Right lobe of liver (tissue), 6 donors: ENCODE data around the gene RNPEP. TPM values are rescaled to one million over a fixed set of nuclear protein-coding genes. Genes with fewer than 3 reads are reported as not detected.
"Not testable (repeated sequence)": the region's sequence is repeated elsewhere in the genome, so short reads cannot be mapped to it uniquely, and the experiment has no call there.

Experiments used
- ATAC-seq, 4 donors: fragments of 200-7000 bp; cut with Tn5 transposase; one replicate each; pipeline ENCODE4 v1.9.1; 2020; ENCODE audit warnings: mild to moderate bottlenecking in 4 of 4, moderate library complexity in 4 of 4
- DNase-seq, 3 donors: peaks; one replicate each; pipeline ENCODE4 v3.0.0-alpha.2; 2020
- H3K27ac ChIP-seq, 3 donors: fragments of 200-600 bp; one replicate each; pipeline ENCODE4 v1.8.0; 2022
- H3K27me3 ChIP-seq, 2 donors: fragments of 200-600 bp; one replicate each; pipeline ENCODE4 v1.8.0; 2022
- H3K36me3 ChIP-seq, 4 donors: fragments of 200-600 bp; sonication (generic) in 1 of 4; one replicate each; pipeline versions ENCODE4 v1.5.1 to v1.8.0; 2017 to 2022; ENCODE audit warnings: control low read depth in 1 of 4
- H3K4me1 ChIP-seq, 4 donors: fragments of 200-600 bp; sonication (generic) in 1 of 4; one replicate each; pipeline versions ENCODE4 v1.5.1 to v1.8.0; 2017 to 2022; ENCODE audit warnings: control low read depth in 1 of 4
- H3K4me3 ChIP-seq, 3 donors: fragments of 200-600 bp; one replicate each; pipeline ENCODE4 v1.8.0; 2022
- H3K9me3 ChIP-seq, 4 donors: fragments of 200-600 bp; sonication (generic) in 1 of 4; one replicate each; pipeline versions ENCODE4 v1.5.1 to v1.8.0; 2017 to 2022; ENCODE audit warnings: control low read depth in 1 of 4
- POLR2A ChIP-seq: fragments of 450-650 bp; IDR thresholded peaks from one replicate; pipeline ENCODE4 v1.6.1; 2017; ENCODE audit warnings: antibody characterized with exemption, mild to moderate bottlenecking
- WGBS: methylation state at CpG from one replicate; pipeline ENCODE4 v1.1.6; 2018; ENCODE audit warnings: low coverage, low lambda C conversion rate; ENCODE audit not compliant: insufficient coverage; ENCODE audit errors: missing lambda C conversion rate; 5-methylcytosine and 5-hydroxymethylcytosine counted together
- intact Hi-C, 2 donors: fragments of 100-400 bp; cut with DNase I; formaldehyde crosslinking; loops; one replicate each; pipeline versions ENCODE4 v1.11.2 to v1.14.1; 2022
- total RNA-seq, 6 experiments: library from RNA; depleted of rRNA in 2 of 6; stranded (reverse); fragments of >200 nt in 2 of 6; fragmentation: NEBNext Ultra II Directional in 3 of 6; extraction: Animal tissue kit (Norgen Biotek cat#: 25700) in 3 of 6; gene quantifications; one replicate each; pipeline versions ENCODE4 v1.1.0 to v1.2.4, GENCODE V29; 2016 to 2023
- TF ChIP-seq, protein P1 (sequence below), 4 donors: fragments of 200-600 bp in 3 of 4; fragments of 450-650 bp in 1 of 4; IDR thresholded peaks; one replicate each; pipeline versions ENCODE4 v1.5.1 to v1.8.0; 2016 to 2022; ENCODE audit warnings: antibody characterized with exemption in 4 of 4, mild to moderate bottlenecking in 2 of 4
- donor health status: DM: no; HTN: yes; CAD: no.
- donor health status: DM: no; HTN: no; CAD: no.
- donor health status: DM: no; HTN: no; CAD: no.
- donor health status: DM: no; HTN: yes; CAD: no.
- donor health status: DM: no; HTN: yes; CAD: no.

Gene RNPEP
- total RNA-seq, 6 experiments from 2014 or later: 28.9 to 51.5 (median 41.3) TPM

DNA sequence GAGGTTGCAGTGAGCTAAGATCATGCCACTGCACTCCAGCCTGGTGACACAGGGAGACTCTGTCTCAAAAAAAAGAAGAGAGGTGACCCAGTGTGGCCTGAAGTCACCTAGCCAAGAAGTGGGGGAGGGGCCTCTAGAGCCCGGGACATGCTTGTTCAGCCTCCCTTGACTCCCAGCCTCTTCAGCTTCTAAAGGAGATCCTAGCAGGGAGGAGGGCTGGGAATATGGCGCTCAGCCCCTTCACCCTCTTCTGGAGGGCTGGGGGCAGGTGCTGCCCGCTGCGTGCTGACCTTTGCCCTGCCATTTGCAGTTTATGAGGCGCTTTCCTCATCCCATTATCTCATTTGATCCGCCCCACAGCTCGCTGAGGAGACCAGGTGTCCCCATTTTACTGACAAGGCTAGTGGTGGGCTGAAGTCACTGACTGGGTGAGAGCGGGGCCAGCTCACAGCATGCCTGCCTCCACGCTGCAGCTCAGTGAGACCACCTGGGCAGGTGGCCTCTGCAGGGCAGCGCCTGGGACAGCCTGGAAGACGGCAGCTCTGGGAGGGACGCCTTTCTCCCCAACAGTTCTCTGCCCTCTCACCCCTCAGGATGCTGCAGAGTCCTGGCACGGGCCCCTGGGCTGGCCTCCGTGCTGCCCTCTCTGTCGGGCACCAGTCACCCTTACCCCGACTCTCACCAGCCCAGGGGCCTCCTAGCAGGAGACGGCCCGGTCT is 35.5 kb downstream of the RNPEP start:
- WGBS: 22% methylated on average over 11 of the region's 18 CpGs
- no peak for TF ChIP-seq POLR2A
- TF ChIP-seq, protein P1, sequence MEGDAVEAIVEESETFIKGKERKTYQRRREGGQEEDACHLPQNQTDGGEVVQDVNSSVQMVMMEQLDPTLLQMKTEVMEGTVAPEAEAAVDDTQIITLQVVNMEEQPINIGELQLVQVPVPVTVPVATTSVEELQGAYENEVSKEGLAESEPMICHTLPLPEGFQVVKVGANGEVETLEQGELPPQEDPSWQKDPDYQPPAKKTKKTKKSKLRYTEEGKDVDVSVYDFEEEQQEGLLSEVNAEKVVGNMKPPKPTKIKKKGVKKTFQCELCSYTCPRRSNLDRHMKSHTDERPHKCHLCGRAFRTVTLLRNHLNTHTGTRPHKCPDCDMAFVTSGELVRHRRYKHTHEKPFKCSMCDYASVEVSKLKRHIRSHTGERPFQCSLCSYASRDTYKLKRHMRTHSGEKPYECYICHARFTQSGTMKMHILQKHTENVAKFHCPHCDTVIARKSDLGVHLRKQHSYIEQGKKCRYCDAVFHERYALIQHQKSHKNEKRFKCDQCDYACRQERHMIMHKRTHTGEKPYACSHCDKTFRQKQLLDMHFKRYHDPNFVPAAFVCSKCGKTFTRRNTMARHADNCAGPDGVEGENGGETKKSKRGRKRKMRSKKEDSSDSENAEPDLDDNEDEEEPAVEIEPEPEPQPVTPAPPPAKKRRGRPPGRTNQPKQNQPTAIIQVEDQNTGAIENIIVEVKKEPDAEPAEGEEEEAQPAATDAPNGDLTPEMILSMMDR (IDR thresholded peaks at IDR 0.05): no peak
- ATAC-seq (peak; percentile 31 to 57 (median 34)), DNase-seq (peak; percentile 57 to 80 (median 71))
- Histone ChIP-seq H3K4me1 (peaks cover 0 to 57% (median 6%) of the 10 kb centered on the region in 4 donors), H3K27ac (peak overlapping the region; percentile 73 to 94 (median 89)), H3K36me3 (peaks cover 0 to 32% (median 15%) of the 10 kb centered on the region in 4 donors), H3K4me3 (peak overlapping the region in 2 of 3 donors; percentile 34 to 35), H3K9me3 (no peaks in the 10 kb centered on the region), H3K27me3 (no peaks in the 10 kb centered on the region)
- intact Hi-C loops: loop anchor here in 1 of 2 donors (5.0 kb wide), 1 partner anchor 89 kb away; no protein-coding TSS in a partner anchor

DNA sequence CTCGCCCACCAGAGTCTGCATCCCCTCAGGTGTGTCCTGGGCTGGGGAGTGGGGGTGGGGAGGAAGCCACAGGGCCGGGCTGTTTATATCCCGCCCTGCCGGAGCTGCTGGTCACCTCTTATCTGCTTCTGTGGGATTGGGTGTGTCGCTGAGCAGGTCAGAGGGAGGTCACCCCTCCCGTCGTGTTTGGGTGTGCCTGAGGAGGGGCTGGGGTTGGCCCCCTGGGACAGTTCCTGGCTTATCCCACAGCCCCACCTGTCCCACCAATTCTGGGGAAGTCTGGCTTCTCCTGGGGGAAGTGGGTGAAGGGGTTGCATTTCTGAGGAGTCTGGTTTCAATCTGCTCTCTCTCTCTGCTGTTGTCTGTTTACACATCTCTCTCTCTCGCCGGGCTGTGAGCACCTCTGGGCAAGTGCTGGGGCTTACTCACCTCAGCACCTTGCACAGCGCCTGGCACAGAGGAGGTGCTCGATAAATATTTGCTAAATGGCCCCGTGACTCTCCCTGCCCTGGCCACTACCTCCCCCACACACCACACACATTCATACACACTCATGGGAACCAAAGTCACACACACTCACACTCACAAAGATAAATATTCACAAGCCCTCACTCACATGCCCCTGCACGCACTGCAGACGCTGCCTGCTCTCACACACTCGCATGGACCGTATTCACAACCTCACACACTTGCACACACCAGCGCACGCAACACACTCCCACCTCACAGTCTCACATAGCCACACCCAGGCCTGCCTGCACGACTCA is 36.2 kb downstream of the RNPEP start:
- Histone ChIP-seq H3K4me1 (peaks cover 0 to 58% (median 6%) of the 10 kb centered on the region in 4 donors), H3K36me3 (peaks cover 0 to 25% (median 11%) of the 10 kb centered on the region in 4 donors), H3K9me3 (no peaks in the 10 kb centered on the region), H3K27ac (peak overlapping the region; percentile 73 to 94 (median 89)), H3K27me3 (no peaks in the 10 kb centered on the region), H3K4me3 (peak overlapping the region in 2 of 3 donors; percentile 34 to 35)
- intact Hi-C loops: loop anchor here in 1 of 2 donors (5.0 kb wide), 1 partner anchor 89 kb away; no protein-coding TSS in a partner anchor
- ATAC-seq: peak; percentile 55 to 89 (median 81)
- WGBS: 37% methylated on average over 12 of the region's 19 CpGs
- TF ChIP-seq POLR2A: peak; percentile 35
- TF ChIP-seq, protein P1 (IDR thresholded peaks at IDR 0.05): no peak
- peak; percentile 86 to 94 (median 93) for DNase-seq

DNA sequence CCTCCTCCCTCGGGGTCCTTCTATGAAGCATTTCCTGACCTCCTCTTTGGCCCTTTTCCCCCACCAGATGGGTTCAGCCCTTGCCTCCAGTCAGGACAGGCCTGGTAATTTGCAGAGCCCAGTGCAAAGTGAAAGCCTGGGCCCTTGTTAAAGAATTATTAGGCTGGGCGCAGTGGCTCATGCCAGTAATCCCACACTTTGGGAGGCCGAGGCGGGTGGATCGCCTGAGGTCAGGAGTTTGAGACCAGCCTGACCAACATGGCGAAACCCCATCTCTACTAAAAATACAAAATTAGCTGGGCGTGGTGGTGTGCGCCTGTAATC is 36.7 kb downstream of the RNPEP start:
- Histone ChIP-seq H3K4me1 (peaks cover 0 to 53% (median 6%) of the 10 kb centered on the region in 4 donors), H3K36me3 (peaks cover 0 to 19% (median 8%) of the 10 kb centered on the region in 4 donors), H3K27ac (peak overlapping the region in 2 of 3 donors; percentile 89 to 94)
- not testable (repeated sequence) for H3K9me3 ChIP-seq, H3K27me3 ChIP-seq, ATAC-seq, H3K4me3 ChIP-seq, DNase-seq
- 66% methylated on average over 7 of the region's 8 CpGs for WGBS
- intact Hi-C loops: loop anchor here in 1 of 2 donors (5.0 kb wide), 1 partner anchor 88 kb away; no protein-coding TSS in a partner anchor

DNA sequence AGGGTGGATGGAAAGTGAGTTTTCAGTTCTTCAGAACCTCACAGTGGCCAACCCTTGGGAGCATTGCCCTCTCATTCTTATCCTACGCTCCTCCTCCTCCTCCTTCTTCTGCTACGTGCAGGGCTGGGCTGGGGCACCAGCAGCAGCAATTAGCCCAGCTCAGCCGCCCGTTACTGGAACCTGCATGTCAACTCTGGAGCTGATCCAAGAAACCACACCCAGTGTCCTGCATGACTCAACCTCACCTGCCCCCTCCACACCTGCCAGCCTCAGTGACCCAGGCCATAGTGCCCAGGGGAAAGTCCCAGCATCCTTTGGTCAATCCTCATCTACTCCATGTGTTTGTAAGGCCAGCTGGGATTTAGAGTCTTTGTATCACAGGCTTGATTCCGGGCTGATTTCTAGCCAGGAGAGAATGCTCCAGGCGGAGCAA is 40.6 kb downstream of the RNPEP start:
- Histone ChIP-seq H3K27ac (no peak overlapping the region), H3K4me1 (peaks cover 0 to 19% (median 6%) of the 10 kb centered on the region in 4 donors), H3K4me3 (no peak overlapping the region), H3K36me3 (no peaks in the 10 kb centered on the region), H3K27me3 (no peaks in the 10 kb centered on the region), H3K9me3 (no peaks in the 10 kb centered on the region)
- TF ChIP-seq, protein P1 (IDR thresholded peaks at IDR 0.05): no peak
- TF ChIP-seq POLR2A: no peak
- intact Hi-C loops: no loop called here
- peak; percentile 29 to 68 (median 42) for ATAC-seq
- peak in 2 of 3 donors; percentile 76 to 84 for DNase-seq
- WGBS: 35% methylated on average over 2 of the region's 6 CpGs
